K562 treated with DMSO at 1 percent for 24 hours (cell line): ENCODE measurements around the gene PAPSS2. TPM values are rescaled to one million over a fixed set of nuclear protein-coding genes. Genes with fewer than 3 reads are reported as not detected.

Source experiments
- total RNA-seq: library from RNA; unstranded; fragments of 300-600 nt; gene quantifications from 2 replicates; pipeline ENCODE4 v1.2.3, GENCODE V29; 2022; ENCODE audit warnings: low read depth; ENCODE audit not compliant: insufficient read depth

Gene PAPSS2
- total RNA-seq, result not detected in 2 replicates

DNA sequence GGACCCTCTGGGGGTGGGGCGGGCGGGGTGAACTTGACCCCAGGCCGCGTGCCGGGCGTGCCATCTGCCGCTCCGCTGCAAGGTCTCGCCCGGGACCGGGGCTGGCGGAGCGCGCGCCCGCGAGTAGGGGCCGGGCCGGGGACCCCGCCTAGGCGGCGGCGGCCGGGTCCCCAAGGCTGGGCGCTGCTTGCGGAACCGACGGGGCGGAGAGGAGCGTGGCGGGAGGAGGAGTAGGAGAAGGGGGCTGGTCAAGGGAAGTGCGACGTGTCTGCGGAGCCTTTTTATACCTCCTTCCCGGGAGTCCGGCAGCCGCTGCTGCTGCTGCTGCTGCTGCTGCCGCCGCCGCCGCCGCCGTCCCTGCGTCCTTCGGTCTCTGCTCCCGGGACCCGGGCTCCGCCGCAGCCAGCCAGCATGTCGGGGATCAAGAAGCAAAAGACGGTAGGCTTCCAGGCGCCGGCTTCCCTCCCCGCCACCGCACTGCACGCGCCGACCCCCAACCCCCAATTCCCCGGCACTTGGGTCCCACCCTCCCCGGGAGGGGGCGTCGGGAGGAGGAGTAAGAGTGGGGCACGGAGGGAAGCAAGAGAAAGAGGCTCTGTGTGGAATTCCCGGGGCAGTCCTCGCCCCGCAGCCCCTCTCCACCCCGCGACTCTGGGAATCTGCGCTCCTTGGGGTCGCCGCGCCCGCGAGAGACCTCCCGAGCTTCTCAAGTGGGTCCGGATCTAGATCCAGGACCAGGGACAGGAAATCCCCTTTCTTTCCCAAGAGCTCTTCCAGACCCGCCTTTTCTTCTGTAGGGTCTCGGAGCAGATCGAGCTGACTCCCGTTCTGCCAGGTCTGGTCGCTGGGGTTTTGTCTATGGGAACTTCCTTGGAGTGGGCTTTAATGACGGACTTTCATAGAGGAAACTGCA lies at the start of gene PAPSS2:
TSS of gene PAPSS2 (plus strand) at position 308 of the 913 bp plus-strand sequence. CDS start at position 412, 104 bp downstream.

Other genes starting within 250 kb of the PAPSS2 start
- gene MINPP1, start 155.0 kb upstream of the PAPSS2 start, total RNA-seq, result 36.9 and 37.9 TPM in 2 replicates
- gene ATAD1, start 158.3 kb downstream of the PAPSS2 start, total RNA-seq, result 10.9 and 12.0 TPM in 2 replicates
- gene KLLN, start 203.7 kb downstream of the PAPSS2 start, total RNA-seq, result 0.25 and 0.41 TPM in 2 replicates
- gene PTEN, start 203.7 kb downstream of the PAPSS2 start, total RNA-seq, result 10.4 and 13.5 TPM in 2 replicates